ENCODE results near the gene INPP5E. TPM values are rescaled to one million over a fixed set of nuclear protein-coding genes. Genes with fewer than 3 reads are reported as not detected.
A peak's percentile ranks its signal among the peaks of the same experiment; 100 is the strongest.

The INPP5E gene
- total and polyA plus RNA-seq, 2 donors (not counting 1 experiment from before 2014, with no cell fraction given), result 3.9 to 7.8 TPM

- Histone ChIP-seq H3K4me1 (ENCODE audit: control insufficient read depth, extremely low read depth, insufficient read depth, low read length) (no peaks in the 10 kb centered on the region), H3K4me2 (ENCODE audit: extremely low read depth, insufficient read depth, low read length) (no peak overlapping the region), H3K4me3 (replicated peaks in 1 of 4; ENCODE audit: control extremely low read depth in 1 of 4, insufficient read depth in 1 of 4, low read depth in 3 of 4, low read length in 4 of 4) (no peak overlapping the region), H3K9me3 (ENCODE audit: control insufficient read depth, insufficient read depth, low read depth, low read length) (no peaks in the 10 kb centered on the region), H3K27me3 (ENCODE audit: control insufficient read depth, insufficient read depth, low read length) (no peaks in the 10 kb centered on the region), H2AFZ (ENCODE audit: low read length) (no peak overlapping the region), H3K27ac (ENCODE audit: insufficient read depth, low read length) (no peak overlapping the region), H4K20me1 (ENCODE audit: control insufficient read depth, extremely low read depth, insufficient read depth, low read length) (no peaks in the 10 kb centered on the region), H3K9ac (ENCODE audit: insufficient read depth, low read length) (no peak overlapping the region), H3K36me3 (ENCODE audit: control insufficient read depth, insufficient read depth, low read length) (peaks cover 36% of the 10 kb centered on the region), H3K79me2 (ENCODE audit: control insufficient read depth, insufficient read depth, low read length) (no peaks in the 10 kb centered on the region)
- DNase-seq (ENCODE audit: low read depth in 2 of 2), result peak in 1 of 2 donors; percentile 49
- TF ChIP-seq CTCF (conservative IDR thresholded peaks at IDR 0.05 in 1 of 2, IDR thresholded peaks at IDR 0.05 in 1 of 2; ENCODE audit: low read depth in 1 of 2, low read length in 2 of 2) (no peak), EZH2 (IDR thresholded peaks at IDR 0.05; ENCODE audit: low read length, missing control alignments) (no peak)
These were observed 53.6 kb downstream of the INPP5E start for GRCh38 chr9:136386018-136386417.

GRCh38 chr9:136385015-136385414 is 54.6 kb downstream of the INPP5E start:
- Histone ChIP-seq H3K4me2 (ENCODE audit: extremely low read depth, insufficient read depth, low read length) (no peak overlapping the region), H2AFZ (ENCODE audit: low read length) (no peak overlapping the region), H3K79me2 (ENCODE audit: control insufficient read depth, insufficient read depth, low read length) (no peaks in the 10 kb centered on the region), H3K27ac (ENCODE audit: insufficient read depth, low read length) (no peak overlapping the region), H3K27me3 (ENCODE audit: control insufficient read depth, insufficient read depth, low read length) (no peaks in the 10 kb centered on the region), H3K9me3 (ENCODE audit: control insufficient read depth, insufficient read depth, low read depth, low read length) (no peaks in the 10 kb centered on the region), H3K36me3 (ENCODE audit: control insufficient read depth, insufficient read depth, low read length) (peaks cover 36% of the 10 kb centered on the region), H4K20me1 (ENCODE audit: control insufficient read depth, extremely low read depth, insufficient read depth, low read length) (no peaks in the 10 kb centered on the region), H3K9ac (ENCODE audit: insufficient read depth, low read length) (no peak overlapping the region), H3K4me3 (replicated peaks in 1 of 4; ENCODE audit: control extremely low read depth in 1 of 4, insufficient read depth in 1 of 4, low read depth in 3 of 4, low read length in 4 of 4) (no peak overlapping the region), H3K4me1 (ENCODE audit: control insufficient read depth, extremely low read depth, insufficient read depth, low read length) (no peaks in the 10 kb centered on the region)
- TF ChIP-seq EZH2 (IDR thresholded peaks at IDR 0.05; ENCODE audit: low read length, missing control alignments) (no peak), CTCF (conservative IDR thresholded peaks at IDR 0.05 in 1 of 2, IDR thresholded peaks at IDR 0.05 in 1 of 2; ENCODE audit: low read depth in 1 of 2, low read length in 2 of 2) (no peak)
- no peak for DNase-seq (ENCODE audit: low read depth in 2 of 2)

GRCh38 chr9:136383436-136383835 is 56.2 kb downstream of the INPP5E start:
- peaks cover 32% of the 10 kb centered on the region for H3K36me3 ChIP-seq (ENCODE audit: control insufficient read depth, insufficient read depth, low read length)
- no peak overlapping the region for H2AFZ ChIP-seq (ENCODE audit: low read length)
- no peak for TF ChIP-seq EZH2 (IDR thresholded peaks at IDR 0.05; ENCODE audit: low read length, missing control alignments)
- TF ChIP-seq CTCF (conservative IDR thresholded peaks at IDR 0.05 in 1 of 2, IDR thresholded peaks at IDR 0.05 in 1 of 2; ENCODE audit: low read depth in 1 of 2, low read length in 2 of 2), result no peak
- no peaks in the 10 kb centered on the region for H3K79me2 ChIP-seq (ENCODE audit: control insufficient read depth, insufficient read depth, low read length)
- H3K27ac ChIP-seq (ENCODE audit: insufficient read depth, low read length), result no peak overlapping the region
- no peaks in the 10 kb centered on the region for H3K9me3 ChIP-seq (ENCODE audit: control insufficient read depth, insufficient read depth, low read depth, low read length)
- no peaks in the 10 kb centered on the region for H3K4me1 ChIP-seq (ENCODE audit: control insufficient read depth, extremely low read depth, insufficient read depth, low read length)
- no peak overlapping the region for H3K4me3 ChIP-seq (replicated peaks in 1 of 4; ENCODE audit: control extremely low read depth in 1 of 4, insufficient read depth in 1 of 4, low read depth in 3 of 4, low read length in 4 of 4)
- no peak overlapping the region for H3K9ac ChIP-seq (ENCODE audit: insufficient read depth, low read length)
- DNase-seq (ENCODE audit: low read depth in 2 of 2), result no peak
- no peak overlapping the region for H3K4me2 ChIP-seq (ENCODE audit: extremely low read depth, insufficient read depth, low read length)
- no peaks in the 10 kb centered on the region for H3K27me3 ChIP-seq (ENCODE audit: control insufficient read depth, insufficient read depth, low read length)
- H4K20me1 ChIP-seq (ENCODE audit: control insufficient read depth, extremely low read depth, insufficient read depth, low read length), result no peaks in the 10 kb centered on the region
